Karpas-422 (cell line): ENCODE data around the gene ADORA1. TPM values are rescaled to one million over a fixed set of nuclear protein-coding genes. Genes with fewer than 3 reads are reported as not detected.

ENCODE experiments used
- DNase-seq: peaks from one replicate; pipeline ENCODE4 v3.0.0-alpha.2; 2015
- H2AFZ ChIP-seq: fragments of 200-600 bp; sonication (generic); 2 replicates; pipeline ENCODE4 v1.6.1; 2014; ENCODE audit warnings: antibody characterized with exemption, low read length, mixed read lengths
- H3K27ac ChIP-seq: fragments of 200-600 bp; sonication (generic); 2 replicates; pipeline ENCODE4 v1.5.1; 2014; ENCODE audit warnings: mild to moderate bottlenecking, low read length, moderate library complexity
- H3K27me3 ChIP-seq: fragments of 200-600 bp; sonication (generic); 2 replicates; pipeline ENCODE4 v1.6.1; 2014; ENCODE audit warnings: low read length, mixed read lengths
- H3K36me3 ChIP-seq: fragments of 200-600 bp; sonication (generic); 2 replicates; pipeline ENCODE4 v1.6.1; 2014; ENCODE audit warnings: low read length, mixed read lengths; ENCODE audit not compliant: insufficient read depth
- H3K4me1 ChIP-seq: fragments of 200-600 bp; sonication (generic); 2 replicates; pipeline ENCODE4 v1.6.1; 2014; ENCODE audit warnings: mild to moderate bottlenecking, low read length, mixed read lengths
- H3K4me2 ChIP-seq: fragments of 200-600 bp; sonication (generic); 2 replicates; pipeline ENCODE4 v1.6.1; 2014; ENCODE audit warnings: low read length, low read depth, mild to moderate bottlenecking; ENCODE audit not compliant: poor library complexity, severe bottlenecking
- H3K4me3 ChIP-seq: fragments of 200-600 bp; sonication (generic); 2 replicates; pipeline ENCODE4 v1.5.1; 2014; ENCODE audit warnings: mild to moderate bottlenecking, antibody characterized with exemption, low read length, mixed read lengths
- H3K79me2 ChIP-seq: fragments of 200-600 bp; sonication (generic); 2 replicates; pipeline ENCODE4 v1.6.1; 2014; ENCODE audit warnings: mild to moderate bottlenecking, low read length, mixed read lengths
- H3K9ac ChIP-seq: fragments of 200-600 bp; sonication (generic); 2 replicates; pipeline ENCODE4 v1.6.0; 2014; ENCODE audit warnings: low read length
- H3K9me2 ChIP-seq: fragments of 200-600 bp; sonication (generic), shearing (Covaris generic); replicated peaks from 2 replicates; pipeline ENCODE4 v1.6.0; 2014; ENCODE audit warnings: mild to moderate bottlenecking, low read length, moderate library complexity; ENCODE audit not compliant: insufficient read depth
- H3K9me3 ChIP-seq: fragments of 300-700, 200-600 bp; sonication (generic); 2 replicates; pipeline ENCODE4 v1.6.1; 2014; ENCODE audit warnings: low read length, mixed read lengths
- H4K20me1 ChIP-seq: fragments of 200-600 bp; sonication (generic); 2 replicates; pipeline ENCODE4 v1.6.1; 2014; ENCODE audit warnings: mild to moderate bottlenecking, antibody characterized with exemption, low read length, low read depth; ENCODE audit not compliant: insufficient read depth
- total RNA-seq: library from RNA; depleted of rRNA; stranded (reverse); fragments of >200 nt; shearing (Covaris generic); gene quantifications from 2 replicates; pipeline ENCODE4 v1.2.3, GENCODE V29; 2014; ENCODE audit warnings: low replicate concordance

The ADORA1 gene
- total RNA-seq, 1 experiment from 2014 or later: not detected

DNA sequence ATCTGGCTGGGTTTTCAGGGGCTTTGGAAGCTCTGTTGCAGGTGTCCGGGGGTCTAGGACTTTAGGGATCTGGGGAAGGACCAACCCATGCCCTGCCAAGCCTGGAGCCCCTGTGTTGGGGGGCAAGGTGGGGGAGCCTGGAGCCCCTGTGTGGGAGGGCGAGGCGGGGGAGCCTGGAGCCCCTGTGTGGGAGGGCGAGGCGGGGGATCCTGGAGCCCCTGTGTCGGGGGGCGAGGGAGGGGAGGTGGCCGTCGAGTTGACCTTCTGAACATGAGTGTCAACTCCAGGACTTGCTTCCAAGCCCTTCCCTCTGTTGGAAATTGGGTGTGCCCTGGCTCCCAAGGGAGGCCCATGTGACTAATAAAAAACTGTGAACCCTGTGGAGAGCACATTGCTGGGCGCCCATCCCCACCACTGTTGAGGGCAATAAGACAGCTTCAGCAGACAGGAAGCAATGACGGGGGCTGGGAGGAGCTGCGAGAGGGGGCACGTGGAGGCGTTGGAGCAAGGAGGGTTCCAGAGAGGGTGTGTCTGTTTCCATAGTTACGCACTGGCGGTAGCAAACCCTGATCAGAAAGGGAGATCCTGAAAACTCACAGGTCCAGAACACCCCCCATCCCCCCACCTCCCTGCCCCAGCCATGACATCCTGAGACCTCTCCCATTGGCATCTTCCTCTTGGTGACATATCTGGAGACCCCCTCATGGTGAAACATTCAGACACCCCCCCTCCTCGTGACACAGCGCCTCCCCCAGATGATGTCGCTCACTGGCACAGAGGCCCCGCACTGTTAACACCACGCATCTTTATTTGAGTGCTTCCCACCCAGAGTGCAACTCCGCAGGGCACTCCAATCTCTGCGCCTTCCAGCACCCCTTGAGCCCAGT, 39.7 kb downstream of the ADORA1 start:
- Histone ChIP-seq H3K27me3 (no peaks in the 10 kb centered on the region), H3K9me3 (no peaks in the 10 kb centered on the region), H3K9me2 (no peaks in the 10 kb centered on the region), H4K20me1 (peaks cover 4% of the 10 kb centered on the region; the same call in 1 of the 2 replicates), H3K36me3 (peaks cover 30% of the 10 kb centered on the region), H3K9ac (0 out of 2 replicates have a peak overlapping the region, but pooled peaks have one; percentile 31), H3K4me2 (peak overlapping the region; percentile 21), H3K27ac (peak overlapping the region; percentile 99), H3K79me2 (no peaks in the 10 kb centered on the region), H3K4me1 (peaks cover 76% of the 10 kb centered on the region), H3K4me3 (no peak overlapping the region), H2AFZ (no peak overlapping the region)
- peak; percentile 94 for DNase-seq

DNA sequence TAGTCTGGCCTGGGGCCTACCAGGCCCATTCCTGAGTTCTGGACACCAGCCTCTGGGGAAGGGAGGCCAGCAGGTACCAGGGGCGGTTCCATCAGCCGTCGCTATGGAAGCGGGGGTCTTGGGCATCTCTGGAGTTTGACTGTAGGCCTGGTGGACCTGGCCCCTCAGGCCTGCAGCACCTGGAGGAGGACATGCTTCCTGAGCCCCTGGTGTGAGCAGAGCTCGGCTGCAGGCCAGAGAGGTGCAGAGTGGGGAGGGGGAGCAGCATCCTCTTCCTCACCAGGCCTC, 40.3 kb downstream of the ADORA1 start:
- H3K79me2 ChIP-seq: no peaks in the 10 kb centered on the region
- H3K4me1 ChIP-seq: peaks cover 76% of the 10 kb centered on the region
- no peak for DNase-seq
- no peak overlapping the region for H2AFZ ChIP-seq
- H4K20me1 ChIP-seq: peaks cover 9% of the 10 kb centered on the region; the same call in 1 of the 2 replicates
- H3K4me3 ChIP-seq: no peak overlapping the region
- H3K9ac ChIP-seq: no peak overlapping the region
- H3K9me3 ChIP-seq: no peaks in the 10 kb centered on the region
- H3K27me3 ChIP-seq: no peaks in the 10 kb centered on the region
- peak overlapping the region; percentile 11 for H3K4me2 ChIP-seq
- H3K9me2 ChIP-seq: no peaks in the 10 kb centered on the region
- H3K27ac ChIP-seq: 0 out of 2 replicates have a peak overlapping the region, but pooled peaks have one; percentile 99
- H3K36me3 ChIP-seq: peaks cover 35% of the 10 kb centered on the region

DNA sequence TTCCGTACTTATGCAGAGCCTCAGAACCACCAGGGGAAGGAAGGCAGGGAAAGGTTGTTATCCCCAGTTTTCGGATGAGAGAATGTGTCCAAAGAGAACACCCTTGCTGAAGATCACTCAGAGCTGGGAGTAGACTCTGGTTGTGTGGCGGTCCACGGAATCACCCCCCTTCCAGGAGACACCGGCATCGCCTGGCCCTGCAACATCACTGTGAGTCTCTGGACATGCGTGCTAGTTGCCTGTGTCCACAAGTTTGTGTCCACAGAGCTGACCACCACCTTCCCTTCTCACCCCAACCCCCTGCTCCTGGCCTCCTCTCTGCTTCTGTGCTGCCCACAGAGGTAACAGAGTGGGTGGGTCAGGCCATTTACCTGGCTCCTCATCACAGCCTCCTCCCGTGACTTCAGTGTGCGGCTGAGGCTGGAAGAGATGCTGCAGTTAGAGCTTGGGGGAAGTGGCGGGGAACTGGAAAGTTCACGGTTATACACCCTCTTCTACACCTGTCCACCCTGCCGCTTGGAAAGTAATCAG, 40.8 kb downstream of the ADORA1 start:
- Histone ChIP-seq H3K9ac (no peak overlapping the region), H3K9me2 (no peaks in the 10 kb centered on the region), H3K9me3 (no peaks in the 10 kb centered on the region), H3K4me1 (peaks cover 76% of the 10 kb centered on the region), H4K20me1 (peaks cover 10% of the 10 kb centered on the region; the same call in 1 of the 2 replicates), H3K27me3 (no peaks in the 10 kb centered on the region), H3K4me3 (no peak overlapping the region), H2AFZ (no peak overlapping the region), H3K79me2 (no peaks in the 10 kb centered on the region), H3K27ac (peak overlapping the region; percentile 99), H3K4me2 (peak overlapping the region; percentile 89), H3K36me3 (peaks cover 40% of the 10 kb centered on the region)
- no peak for DNase-seq

DNA sequence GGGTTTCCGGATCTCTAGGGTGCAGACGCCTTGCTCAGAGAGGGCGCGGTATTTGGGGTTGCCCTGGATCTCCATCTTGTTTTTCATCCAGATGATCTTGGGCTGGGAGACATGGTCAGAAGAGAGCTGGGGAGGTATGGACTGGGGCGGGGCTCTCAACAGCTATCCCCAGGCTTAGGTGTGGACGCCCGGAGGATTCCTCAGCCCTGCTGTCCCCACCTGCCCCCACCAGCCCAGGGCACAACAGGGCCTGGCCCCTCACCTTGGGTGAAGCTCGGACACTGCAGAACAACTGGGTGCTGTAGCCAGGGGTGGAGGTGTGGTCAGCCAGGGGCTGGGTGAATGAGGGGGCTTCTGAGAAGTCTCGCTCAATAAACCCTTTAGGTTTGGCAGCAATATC, 41.5 kb downstream of the ADORA1 start:
- peaks cover 40% of the 10 kb centered on the region for H3K36me3 ChIP-seq
- H3K4me2 ChIP-seq: peak overlapping the region; percentile 89
- no peaks in the 10 kb centered on the region for H3K9me2 ChIP-seq
- H2AFZ ChIP-seq: no peak overlapping the region
- peaks cover 82% of the 10 kb centered on the region for H3K4me1 ChIP-seq
- H3K9ac ChIP-seq: no peak overlapping the region
- H3K27ac ChIP-seq: peak overlapping the region; percentile 99
- H3K27me3 ChIP-seq: no peaks in the 10 kb centered on the region
- DNase-seq: no peak
- H3K9me3 ChIP-seq: no peaks in the 10 kb centered on the region
- no peaks in the 10 kb centered on the region for H3K79me2 ChIP-seq
- peaks cover 10% of the 10 kb centered on the region; the same call in 1 of the 2 replicates for H4K20me1 ChIP-seq
- H3K4me3 ChIP-seq: no peak overlapping the region

DNA sequence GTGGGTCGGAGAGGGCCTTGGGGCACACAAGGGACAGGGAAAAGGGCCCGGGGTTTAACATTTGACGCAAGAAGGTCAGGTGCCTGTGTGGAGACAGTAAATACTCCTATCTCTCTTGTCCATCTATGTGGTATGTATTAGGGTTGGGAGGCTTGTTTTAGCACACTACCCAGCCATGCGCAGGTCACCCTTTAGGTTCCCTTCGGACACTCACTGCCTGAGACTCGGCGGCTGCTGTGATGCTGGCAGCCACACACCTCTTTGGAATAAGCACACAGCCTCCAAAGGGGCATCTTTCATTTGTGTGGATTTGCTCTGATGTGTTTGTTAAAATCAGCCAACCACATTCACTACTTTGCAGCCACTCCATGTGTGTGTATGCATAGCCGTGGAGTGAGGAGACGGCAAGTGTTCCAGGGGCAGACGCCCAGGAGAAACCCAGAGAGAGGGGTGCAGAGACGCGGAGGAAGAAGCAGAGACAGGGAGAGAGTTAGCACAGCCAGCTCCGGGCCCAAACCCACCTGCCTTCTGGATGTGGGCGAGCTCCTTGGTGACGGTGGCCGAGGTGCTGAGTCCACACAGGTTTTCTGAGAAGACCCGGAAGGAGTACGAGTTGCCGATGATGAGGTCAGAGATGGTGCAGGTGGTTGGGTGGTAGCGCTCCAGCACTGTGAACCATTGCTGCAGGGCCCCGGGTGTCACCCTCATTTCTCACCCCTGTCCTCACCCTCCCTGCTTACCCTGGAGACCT, 42.4 kb downstream of the ADORA1 start:
- H2AFZ ChIP-seq: no peak overlapping the region
- H3K9me3 ChIP-seq: no peaks in the 10 kb centered on the region
- DNase-seq: no peak
- no peaks in the 10 kb centered on the region for H3K27me3 ChIP-seq
- H3K9ac ChIP-seq: peak overlapping the region; percentile 74; the same call in 1 of the 2 replicates
- peaks cover 44% of the 10 kb centered on the region for H3K36me3 ChIP-seq
- peaks cover 10% of the 10 kb centered on the region; the same call in 1 of the 2 replicates for H4K20me1 ChIP-seq
- no peaks in the 10 kb centered on the region for H3K79me2 ChIP-seq
- peak overlapping the region; percentile 99 for H3K27ac ChIP-seq
- H3K4me2 ChIP-seq: peak overlapping the region; percentile 89
- H3K4me3 ChIP-seq: 0 out of 2 replicates have a peak overlapping the region, but pooled peaks have one; percentile 4
- H3K9me2 ChIP-seq: no peaks in the 10 kb centered on the region
- peaks cover 91% of the 10 kb centered on the region for H3K4me1 ChIP-seq

DNA sequence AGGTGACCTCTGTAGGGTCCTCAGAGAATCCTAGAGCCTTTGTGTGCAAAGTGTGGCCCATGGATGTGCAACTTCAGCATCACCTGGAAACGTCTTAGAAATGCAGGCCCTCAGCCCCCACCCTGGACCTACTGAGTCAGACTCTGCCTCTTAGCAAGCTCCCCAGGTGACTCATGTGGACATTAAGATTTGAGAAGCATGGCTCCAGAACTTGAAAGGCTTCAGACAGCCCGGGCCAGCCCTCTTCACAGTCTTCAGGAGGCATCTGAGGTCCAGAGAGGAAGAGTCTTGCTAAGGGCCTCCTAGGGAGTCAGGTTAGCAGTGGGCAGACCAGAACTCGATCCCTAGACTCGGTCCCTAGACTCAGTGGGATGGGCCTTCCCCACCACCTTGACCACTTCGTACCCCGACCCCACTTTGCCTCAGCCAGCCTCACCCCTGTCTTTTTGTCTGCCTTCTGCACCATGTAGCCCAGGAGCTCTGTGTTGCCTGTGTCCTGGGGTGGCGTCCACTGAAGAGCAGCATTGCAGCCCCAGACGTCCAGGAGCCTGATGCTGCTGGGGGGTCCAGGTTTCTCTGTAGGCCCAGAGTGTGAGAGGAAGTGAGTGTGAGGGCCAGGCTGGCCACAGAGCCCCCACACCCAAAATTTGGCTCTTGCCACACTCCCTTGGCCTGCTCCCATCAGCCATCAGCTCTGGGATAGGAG, 43.3 kb downstream of the ADORA1 start:
- H4K20me1 ChIP-seq: peaks cover 10% of the 10 kb centered on the region; the same call in 1 of the 2 replicates
- H3K36me3 ChIP-seq: peaks cover 44% of the 10 kb centered on the region
- H3K27me3 ChIP-seq: no peaks in the 10 kb centered on the region
- H3K4me1 ChIP-seq: peaks cover 99% of the 10 kb centered on the region
- peak overlapping the region; percentile 24; the same call in 1 of the 2 replicates for H3K4me3 ChIP-seq
- H3K9me3 ChIP-seq: no peaks in the 10 kb centered on the region
- peak; percentile 56 for DNase-seq
- no peaks in the 10 kb centered on the region for H3K79me2 ChIP-seq
- H3K27ac ChIP-seq: peak overlapping the region; percentile 99
- H3K9ac ChIP-seq: peak overlapping the region; percentile 74; the same call in 1 of the 2 replicates
- H2AFZ ChIP-seq: no peak overlapping the region
- no peaks in the 10 kb centered on the region for H3K9me2 ChIP-seq
- H3K4me2 ChIP-seq: peak overlapping the region; percentile 89

DNA sequence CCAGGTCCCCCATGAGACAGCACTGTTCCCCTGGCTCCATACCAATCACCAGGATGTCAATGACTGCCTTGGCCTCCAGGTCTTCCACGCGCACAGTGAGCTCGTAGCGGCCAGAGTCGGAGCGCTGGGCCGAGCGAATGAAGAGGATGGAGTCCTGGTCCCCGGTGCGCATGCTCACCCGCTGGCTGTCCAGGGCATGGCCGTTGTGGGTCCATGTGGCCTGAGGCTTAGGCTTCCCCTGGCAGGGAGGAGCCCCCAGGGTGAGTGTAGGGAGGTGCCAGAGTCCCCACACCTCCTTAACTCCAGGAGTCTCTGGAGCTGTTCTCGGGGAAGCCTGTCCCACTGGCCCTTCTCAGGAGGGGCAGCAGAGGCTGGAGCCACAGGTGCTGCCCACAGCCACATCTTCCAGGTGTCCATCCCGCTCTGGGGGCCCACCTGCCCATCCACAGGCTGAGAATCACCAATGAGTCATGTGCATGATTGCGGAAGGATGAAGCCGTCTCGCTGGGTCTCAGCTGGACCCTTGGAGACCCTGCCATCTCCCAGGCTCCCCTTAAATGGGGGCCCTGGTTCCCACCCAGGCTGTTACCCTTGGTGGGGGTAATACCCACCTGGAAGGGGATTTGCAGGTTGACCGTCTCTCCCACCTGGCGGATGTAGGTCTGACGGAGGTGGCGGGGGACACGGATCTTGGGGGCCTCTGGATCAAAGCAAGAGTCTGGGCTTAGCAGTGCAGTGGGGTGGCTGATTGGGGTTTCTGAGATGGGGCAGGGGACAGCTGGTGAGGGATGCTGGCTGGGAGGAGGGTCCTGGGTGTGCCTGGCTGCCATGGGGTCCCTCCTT, 44.0 kb downstream of the ADORA1 start:
- Histone ChIP-seq H3K79me2 (no peaks in the 10 kb centered on the region), H3K9me2 (no peaks in the 10 kb centered on the region), H3K9ac (peak overlapping the region; percentile 74), H3K4me3 (peak overlapping the region; percentile 24; the same call in 1 of the 2 replicates), H3K4me1 (peaks cover 100% of the 10 kb centered on the region), H3K27me3 (no peaks in the 10 kb centered on the region), H3K27ac (peak overlapping the region; percentile 99), H3K9me3 (no peaks in the 10 kb centered on the region), H3K36me3 (peaks cover 44% of the 10 kb centered on the region), H3K4me2 (peak overlapping the region; percentile 89), H4K20me1 (peaks cover 10% of the 10 kb centered on the region; the same call in 1 of the 2 replicates), H2AFZ (no peak overlapping the region)
- DNase-seq: peak; percentile 55
